Small intestine (tissue), 7 donors: ENCODE measurements around the gene CD74. TPM values are rescaled to one million over a fixed set of nuclear protein-coding genes. Genes with fewer than 3 reads are reported as not detected.

Experiments
- DNase-seq, 2 donors: peaks; one replicate each; pipeline versions ENCODE4 v3.0.0 to v3.0.0-alpha.2; 2013
- FAIRE-seq: peaks from 2 replicates; lab custom pipeline; 2012; peaks lifted over from hg19 to GRCh38; lab: Jason Lieb, UNC
- H3K27ac ChIP-seq, 3 donors: one replicate each; pipeline ENCODE4 v1.5.1; 2013; ENCODE audit warnings: low read length in 2 of 3, mild to moderate bottlenecking in 2 of 3, control low read depth in 1 of 3, inconsistent platforms in 1 of 3, low read depth in 1 of 3, moderate library complexity in 1 of 3
- H3K27me3 ChIP-seq, 3 donors: one replicate each; pipeline ENCODE4 v1.6.1; 2013; ENCODE audit warnings: low read length in 3 of 3, inconsistent platforms in 1 of 3; ENCODE audit not compliant: control insufficient read depth in 3 of 3, insufficient read depth in 3 of 3
- H3K36me3 ChIP-seq, 3 donors: one replicate each; pipeline ENCODE4 v1.6.1; 2013; ENCODE audit warnings: low read length in 3 of 3, inconsistent platforms in 1 of 3, low read depth in 1 of 3, mild to moderate bottlenecking in 1 of 3, moderate library complexity in 1 of 3; ENCODE audit not compliant: control insufficient read depth in 3 of 3, insufficient read depth in 2 of 3
- H3K4me1 ChIP-seq, 3 donors: one replicate each; pipeline ENCODE4 v1.6.1; 2013; ENCODE audit warnings: low read length in 2 of 3, inconsistent platforms in 1 of 3, low read depth in 1 of 3, mild to moderate bottlenecking in 1 of 3, moderate library complexity in 1 of 3; ENCODE audit not compliant: control insufficient read depth in 3 of 3, insufficient read depth in 2 of 3
- H3K4me3 ChIP-seq, 3 donors: one replicate each; pipeline ENCODE4 v1.5.1; 2013; ENCODE audit warnings: low read length in 3 of 3, control low read depth in 1 of 3, inconsistent platforms in 1 of 3, low read depth in 1 of 3, mild to moderate bottlenecking in 1 of 3, moderate library complexity in 1 of 3
- H3K9me3 ChIP-seq, 2 donors: one replicate each; pipeline ENCODE4 v1.6.1; 2013; ENCODE audit warnings: low read depth in 1 of 2, low read length in 1 of 2; ENCODE audit not compliant: control insufficient read depth in 2 of 2, insufficient read depth in 1 of 2
- WGBS, 3 donors: extraction: QIAGEN DNeasy Blood & Tissue Kit; methylation state at CpG; one replicate each; pipeline ENCODE4 v1.1.7; 2013; 5-methylcytosine and 5-hydroxymethylcytosine counted together
- polyA plus RNA-seq, 4 donors: library from polyadenylated mRNA; stranded (reverse) in 3 of 4; unstranded in 1 of 4; fragments of 200-250 nt in 3 of 4; fragments of 120-200 nt in 1 of 4; gene quantifications; one replicate each; pipeline versions ENCODE4 v1.2.1 to v1.2.3, GENCODE V29; 2013
- donor health status: healthy with polysubstance abuse.
- donor health status: control.
- donor health status: control.
- donor health status: Bipolar disorder and iron deficiency.
- donor health status: healthy.

The CD74 gene
- polyA plus RNA-seq, 4 donors, result 288 to 939 (median 754) TPM

- FAIRE-seq (no peak), DNase-seq (peak in 1 of 2 donors; percentile 34)
- Histone ChIP-seq H3K4me1 (no peaks in the 10 kb centered on the region), H3K27ac (no peak overlapping the region), H3K9me3 (no peaks in the 10 kb centered on the region), H3K4me3 (no peak overlapping the region), H3K27me3 (no peaks in the 10 kb centered on the region), H3K36me3 (peaks cover 0 to 20% (median 4%) of the 10 kb centered on the region in 3 donors)
- WGBS, 3 donors, result 57 to 72% (median 60%) methylated on average over 4 of the region's 4 CpGs
These were observed 26.3 kb upstream of the CD74 start for GRCh38 chr5:150438873-150439546.

GRCh38 chr5:150436141-150436680, 23.5 kb upstream of the CD74 start:
- Histone ChIP-seq H3K4me1 (no peaks in the 10 kb centered on the region), H3K4me3 (no peak overlapping the region), H3K9me3 (no peaks in the 10 kb centered on the region), H3K36me3 (no peaks in the 10 kb centered on the region), H3K27me3 (no peaks in the 10 kb centered on the region), H3K27ac (no peak overlapping the region)
- peak; percentile 84 to 93 for DNase-seq
- FAIRE-seq, result no peak
- WGBS, 3 donors, result 5 to 15% (median 7%) methylated on average over 13 of the region's 13 CpGs

- Histone ChIP-seq H3K27me3 (no peaks in the 10 kb centered on the region), H3K27ac (no peak overlapping the region), H3K4me3 (no peak overlapping the region), H3K4me1 (no peaks in the 10 kb centered on the region), H3K36me3 (no peaks in the 10 kb centered on the region), H3K9me3 (no peaks in the 10 kb centered on the region)
- no peak for FAIRE-seq
- WGBS, 3 donors, result 66 to 79% (median 78%) methylated on average over 6 of the region's 6 CpGs
- no peak for DNase-seq
These were observed 21.8 kb upstream of the CD74 start for GRCh38 chr5:150434464-150434863.

GRCh38 chr5:150431574-150431973, 18.9 kb upstream of the CD74 start:
- Histone ChIP-seq H3K4me1 (peaks cover 0 to 22% (median 3%) of the 10 kb centered on the region in 3 donors), H3K27ac (peak overlapping the region in 1 of 3 donors; percentile 21), H3K27me3 (no peaks in the 10 kb centered on the region), H3K4me3 (no peak overlapping the region), H3K9me3 (no peaks in the 10 kb centered on the region), H3K36me3 (no peaks in the 10 kb centered on the region)
- no peak for FAIRE-seq
- WGBS, 3 donors, result 48 to 50% (median 48%) methylated on average over 4 of the region's 4 CpGs
- no peak for DNase-seq

GRCh38 chr5:150431048-150431447, 18.3 kb upstream of the CD74 start:
- H3K27me3 ChIP-seq, result no peaks in the 10 kb centered on the region

GRCh38 chr5:150429410-150429873, 16.7 kb upstream of the CD74 start:
- Histone ChIP-seq H3K4me3 (no peak overlapping the region), H3K4me1 (peaks cover 0 to 22% (median 3%) of the 10 kb centered on the region in 3 donors), H3K9me3 (no peaks in the 10 kb centered on the region), H3K27ac (peak overlapping the region in 1 of 3 donors; percentile 85), H3K36me3 (no peaks in the 10 kb centered on the region), H3K27me3 (no peaks in the 10 kb centered on the region)
- 73 to 84% (median 73%) methylated on average over 5 of the region's 5 CpGs for WGBS, 3 donors
- DNase-seq (no peak), FAIRE-seq (no peak)

More at GRCh38 chr5:150431048-150431447, 18.3 kb upstream of the CD74 start:
- peaks cover 0 to 22% (median 3%) of the 10 kb centered on the region in 3 donors for H3K4me1 ChIP-seq
- 89 to 92% (median 89%) methylated on average over 18 of the region's 18 CpGs for WGBS, 3 donors
- FAIRE-seq (no peak), DNase-seq (no peak)
- H3K36me3 ChIP-seq, result no peaks in the 10 kb centered on the region
- no peaks in the 10 kb centered on the region for H3K9me3 ChIP-seq
- H3K27ac ChIP-seq, result no peak overlapping the region
- no peak overlapping the region for H3K4me3 ChIP-seq

GRCh38 chr5:150428978-150429377, 16.3 kb upstream of the CD74 start:
- no peaks in the 10 kb centered on the region for H3K36me3 ChIP-seq
- H3K4me3 ChIP-seq, result peak overlapping the region in 1 of 3 donors; percentile 4
- peaks cover 0 to 22% (median 3%) of the 10 kb centered on the region in 3 donors for H3K4me1 ChIP-seq
- whole genome bisulfite sequencing, 3 donors, result 91 to 97% (median 95%) methylated on average over 5 of the region's 5 CpGs
- no peak for DNase-seq
- no peaks in the 10 kb centered on the region for H3K27me3 ChIP-seq
- no peak for FAIRE-seq
- H3K9me3 ChIP-seq, result no peaks in the 10 kb centered on the region
- peak overlapping the region in 2 of 3 donors; percentile 67 to 85 for H3K27ac ChIP-seq

GRCh38 chr5:150428106-150428876, 15.6 kb upstream of the CD74 start:
- no peaks in the 10 kb centered on the region for H3K27me3 ChIP-seq

More at GRCh38 chr5:150428106-150428876, 15.6 kb upstream of the CD74 start:
- Histone ChIP-seq H3K36me3 (no peaks in the 10 kb centered on the region), H3K4me1 (peaks cover 0 to 22% (median 3%) of the 10 kb centered on the region in 3 donors), H3K27ac (peak overlapping the region; percentile 42 to 85 (median 67)), H3K4me3 (peak overlapping the region in 2 of 3 donors; percentile 4 to 19), H3K9me3 (no peaks in the 10 kb centered on the region)
- 21 to 45% (median 39%) methylated on average over 17 to 18 of the region's 18 CpGs for WGBS, 3 donors
- DNase-seq (peak; percentile 85), FAIRE-seq (no peak)
